Measurements from ENCODE around the gene GRAMD1A. TPM values are rescaled to one million over a fixed set of nuclear protein-coding genes. Genes with fewer than 3 reads are reported as not detected.

The GRAMD1A gene
- total and polyA plus RNA-seq, 9 of the 15 experiments (the other 6 are each of a cell fraction or from before 2014, with no cell fraction given): 1.4 to 63.8 (median 38.5) TPM

DNA sequence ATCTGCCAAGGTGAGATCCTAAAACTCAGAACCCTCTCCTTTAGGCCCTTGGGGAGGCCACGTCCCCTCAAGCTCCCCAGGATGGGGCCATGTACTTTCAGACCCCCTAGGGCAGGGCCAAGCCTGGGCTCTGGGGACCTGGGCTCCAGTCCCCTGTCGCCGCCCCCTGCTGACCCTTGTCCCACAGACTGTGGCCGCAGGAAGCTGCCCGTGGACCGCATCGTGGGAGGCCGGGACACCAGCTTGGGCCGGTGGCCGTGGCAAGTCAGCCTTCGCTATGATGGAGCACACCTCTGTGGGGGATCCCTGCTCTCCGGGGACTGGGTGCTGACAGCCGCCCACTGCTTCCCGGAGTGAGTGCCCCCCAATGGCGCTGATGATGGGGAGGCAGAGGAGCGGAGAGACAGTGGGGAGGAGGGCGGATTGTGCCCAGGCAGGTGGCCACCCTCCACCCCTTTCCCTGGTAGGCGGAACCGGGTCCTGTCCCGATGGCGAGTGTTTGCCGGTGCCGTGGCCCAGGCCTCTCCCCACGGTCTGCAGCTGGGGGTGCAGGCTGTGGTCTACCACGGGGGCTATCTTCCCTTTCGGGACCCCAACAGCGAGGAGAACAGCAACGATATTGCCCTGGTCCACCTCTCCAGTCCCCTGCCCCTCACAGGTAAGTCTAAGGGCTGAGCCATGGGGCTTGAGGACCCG is 60.2 kb downstream of the GRAMD1A start:
- CTCF ChIA-PET (ENCODE audit: low intra/inter-chr PET ratio): no interaction called here
- WGBS (ENCODE audit: insufficient coverage, low coverage, missing lambda C conversion rate): 24% methylated on average over 25 of the region's 29 CpGs

More for the DNA sequence above, 60.2 kb downstream of the GRAMD1A start:
- no peak overlapping the region for H3K27ac ChIP-seq (ENCODE audit: extremely low read depth, low read depth, low read length)
- H3K4me3 ChIP-seq: no peak overlapping the region
- POLR2A ChIA-PET: interaction anchor here (0.6 kb wide), 1 partner anchor 81 kb away, joined by 3 read pairs; no protein-coding TSS in a partner anchor
- no peaks in the 10 kb centered on the region for H3K9me1 ChIP-seq (ENCODE audit: control insufficient read depth, insufficient read depth, low read length)
- no peak overlapping the region for H3K4me2 ChIP-seq (ENCODE audit: insufficient read depth, low read length)
- BruUV-seq (replicated peaks): no TSS peak
- intact Hi-C loops (cut with micrococcal nuclease) (no loop called here), in situ Hi-C loops (cut with MboI) (no loop called here)
- H3K4me1 ChIP-seq (replicated peaks in 1 of 2; ENCODE audit: control insufficient read depth in 2 of 2, insufficient read depth in 2 of 2, low read length in 2 of 2): peaks cover 0 to 14% of the 10 kb centered on the region in 2 experiments; a peak in 2 of 5 replicates
- DNase-seq (ENCODE audit: extremely low read depth in 1 of 4, low spot score in 3 of 4): no peak
- peaks cover 2 to 20% of the 10 kb centered on the region in 2 experiments; a peak in 2 of 5 replicates for H3K27me3 ChIP-seq (ENCODE audit: control insufficient read depth in 2 of 2, insufficient read depth in 2 of 2, low read length in 2 of 2)
- no peak for TF ChIP-seq ZNF431 (CRISPR knock-in tag; IDR thresholded peaks at IDR 0.05)
- TF ChIP-seq, protein P1, sequence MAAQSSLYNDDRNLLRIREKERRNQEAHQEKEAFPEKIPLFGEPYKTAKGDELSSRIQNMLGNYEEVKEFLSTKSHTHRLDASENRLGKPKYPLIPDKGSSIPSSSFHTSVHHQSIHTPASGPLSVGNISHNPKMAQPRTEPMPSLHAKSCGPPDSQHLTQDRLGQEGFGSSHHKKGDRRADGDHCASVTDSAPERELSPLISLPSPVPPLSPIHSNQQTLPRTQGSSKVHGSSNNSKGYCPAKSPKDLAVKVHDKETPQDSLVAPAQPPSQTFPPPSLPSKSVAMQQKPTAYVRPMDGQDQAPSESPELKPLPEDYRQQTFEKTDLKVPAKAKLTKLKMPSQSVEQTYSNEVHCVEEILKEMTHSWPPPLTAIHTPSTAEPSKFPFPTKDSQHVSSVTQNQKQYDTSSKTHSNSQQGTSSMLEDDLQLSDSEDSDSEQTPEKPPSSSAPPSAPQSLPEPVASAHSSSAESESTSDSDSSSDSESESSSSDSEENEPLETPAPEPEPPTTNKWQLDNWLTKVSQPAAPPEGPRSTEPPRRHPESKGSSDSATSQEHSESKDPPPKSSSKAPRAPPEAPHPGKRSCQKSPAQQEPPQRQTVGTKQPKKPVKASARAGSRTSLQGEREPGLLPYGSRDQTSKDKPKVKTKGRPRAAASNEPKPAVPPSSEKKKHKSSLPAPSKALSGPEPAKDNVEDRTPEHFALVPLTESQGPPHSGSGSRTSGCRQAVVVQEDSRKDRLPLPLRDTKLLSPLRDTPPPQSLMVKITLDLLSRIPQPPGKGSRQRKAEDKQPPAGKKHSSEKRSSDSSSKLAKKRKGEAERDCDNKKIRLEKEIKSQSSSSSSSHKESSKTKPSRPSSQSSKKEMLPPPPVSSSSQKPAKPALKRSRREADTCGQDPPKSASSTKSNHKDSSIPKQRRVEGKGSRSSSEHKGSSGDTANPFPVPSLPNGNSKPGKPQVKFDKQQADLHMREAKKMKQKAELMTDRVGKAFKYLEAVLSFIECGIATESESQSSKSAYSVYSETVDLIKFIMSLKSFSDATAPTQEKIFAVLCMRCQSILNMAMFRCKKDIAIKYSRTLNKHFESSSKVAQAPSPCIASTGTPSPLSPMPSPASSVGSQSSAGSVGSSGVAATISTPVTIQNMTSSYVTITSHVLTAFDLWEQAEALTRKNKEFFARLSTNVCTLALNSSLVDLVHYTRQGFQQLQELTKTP (IDR thresholded peaks at IDR 0.05; ENCODE audit: low read depth in 1 of 2, partially characterized antibody in 2 of 2): no peak
- TF ChIP-seq ZEB2 (IDR thresholded peaks at IDR 0.05): no peak
- TF ChIP-seq SIRT6 (IDR thresholded peaks at IDR 0.05; ENCODE audit: low read depth, low read length): no peak
- TF ChIP-seq EP300 (IDR thresholded peaks at IDR 0.05; ENCODE audit: low read length): no peak
- TF ChIP-seq MXI1 (IDR thresholded peaks at IDR 0.05; ENCODE audit: low read depth, low read length): no peak
- TF ChIP-seq ZFP1 (CRISPR knock-in tag; IDR thresholded peaks at IDR 0.05): no peak
- TF ChIP-seq, protein P2, sequence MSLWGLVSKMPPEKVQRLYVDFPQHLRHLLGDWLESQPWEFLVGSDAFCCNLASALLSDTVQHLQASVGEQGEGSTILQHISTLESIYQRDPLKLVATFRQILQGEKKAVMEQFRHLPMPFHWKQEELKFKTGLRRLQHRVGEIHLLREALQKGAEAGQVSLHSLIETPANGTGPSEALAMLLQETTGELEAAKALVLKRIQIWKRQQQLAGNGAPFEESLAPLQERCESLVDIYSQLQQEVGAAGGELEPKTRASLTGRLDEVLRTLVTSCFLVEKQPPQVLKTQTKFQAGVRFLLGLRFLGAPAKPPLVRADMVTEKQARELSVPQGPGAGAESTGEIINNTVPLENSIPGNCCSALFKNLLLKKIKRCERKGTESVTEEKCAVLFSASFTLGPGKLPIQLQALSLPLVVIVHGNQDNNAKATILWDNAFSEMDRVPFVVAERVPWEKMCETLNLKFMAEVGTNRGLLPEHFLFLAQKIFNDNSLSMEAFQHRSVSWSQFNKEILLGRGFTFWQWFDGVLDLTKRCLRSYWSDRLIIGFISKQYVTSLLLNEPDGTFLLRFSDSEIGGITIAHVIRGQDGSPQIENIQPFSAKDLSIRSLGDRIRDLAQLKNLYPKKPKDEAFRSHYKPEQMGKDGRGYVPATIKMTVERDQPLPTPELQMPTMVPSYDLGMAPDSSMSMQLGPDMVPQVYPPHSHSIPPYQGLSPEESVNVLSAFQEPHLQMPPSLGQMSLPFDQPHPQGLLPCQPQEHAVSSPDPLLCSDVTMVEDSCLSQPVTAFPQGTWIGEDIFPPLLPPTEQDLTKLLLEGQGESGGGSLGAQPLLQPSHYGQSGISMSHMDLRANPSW (CRISPR knock-in tag; IDR thresholded peaks at IDR 0.05): no peak
- TF ChIP-seq ZNF232 (CRISPR knock-in tag; IDR thresholded peaks at IDR 0.05): no peak
- TF ChIP-seq MECOM (CRISPR knock-in tag; IDR thresholded peaks at IDR 0.05): no peak
- H4K20me1 ChIP-seq (replicated peaks; ENCODE audit: control insufficient read depth, insufficient read depth, low read length): no peaks in the 10 kb centered on the region
- H3K9ac ChIP-seq (ENCODE audit: insufficient read depth in 1 of 2, low read depth in 2 of 2, low read length in 2 of 2): peak overlapping the region in 1 of 2 experiments; percentile 4; a peak in 2 of 4 replicates
- H3K9me3 ChIP-seq (replicated peaks; ENCODE audit: control insufficient read depth, insufficient read depth, low read depth, low read length): no peaks in the 10 kb centered on the region
- no peak overlapping the region for H2AFZ ChIP-seq (ENCODE audit: low read depth, low read length)
- H3K79me2 ChIP-seq (ENCODE audit: control insufficient read depth, insufficient read depth, low read length): no peaks in the 10 kb centered on the region
- no peak for ATAC-seq
- H3K36me3 ChIP-seq (ENCODE audit: control insufficient read depth, insufficient read depth, low read length): no peaks in the 10 kb centered on the region
- FAIRE-seq: no peak
